NT2/D1 (cell line): Measurements from ENCODE around the gene SDK1.

Source experiments
- DNase-seq: peaks from one replicate; pipeline ENCODE4 v3.0.0-alpha.2; 2011; ENCODE audit warnings: low read depth, low spot score
- H3K27me3 ChIP-seq: 2 replicates; pipeline ENCODE4 v1.6.0; 2011; ENCODE audit warnings: mild to moderate bottlenecking; ENCODE audit not compliant: insufficient read length, insufficient read depth
- H3K36me3 ChIP-seq: 2 replicates; pipeline ENCODE4 v1.6.1; 2011; ENCODE audit warnings: mild to moderate bottlenecking, low read length, mixed read lengths; ENCODE audit not compliant: insufficient read depth, insufficient read length
- H3K4me1 ChIP-seq: 2 replicates; pipeline ENCODE4 v1.5.1; 2011; ENCODE audit not compliant: insufficient read depth, insufficient read length
- H3K4me3 ChIP-seq: 2 replicates; pipeline ENCODE4 v1.5.1; 2011; ENCODE audit warnings: low read depth; ENCODE audit not compliant: insufficient read length
- H3K9ac ChIP-seq: 2 replicates; pipeline ENCODE4 v1.6.0; 2011; ENCODE audit warnings: low read depth; ENCODE audit not compliant: insufficient read length
- H3K9me3 ChIP-seq: 2 replicates; pipeline ENCODE4 v1.5.1; 2011; ENCODE audit warnings: mild to moderate bottlenecking, low read length; ENCODE audit not compliant: insufficient read depth
- SUZ12 ChIP-seq: IDR thresholded peaks from 2 replicates; pipeline ENCODE4 v1.6.1; 2011; ENCODE audit not compliant: insufficient read length, insufficient read depth; ENCODE audit errors: extremely low read depth
- YY1 ChIP-seq: IDR thresholded peaks from 2 replicates; pipeline ENCODE4 v1.6.1; 2011; ENCODE audit not compliant: insufficient read length, insufficient read depth
- ZNF274 ChIP-seq: IDR thresholded peaks from 2 replicates; pipeline ENCODE4 v1.6.1; 2011; ENCODE audit warnings: mild to moderate bottlenecking, low read depth, low read length

Gene SDK1

GRCh38 chr7:3760651-3761050 is 459.6 kb downstream of the SDK1 start:
- Histone ChIP-seq H3K4me1 (no peaks in the 10 kb centered on the region), H3K9ac (no peak overlapping the region), H3K27me3 (no peaks in the 10 kb centered on the region), H3K4me3 (no peak overlapping the region), H3K36me3 (no peaks in the 10 kb centered on the region), H3K9me3 (peaks cover 5% of the 10 kb centered on the region; the same call in 1 of the 2 replicates)
- no peak for DNase-seq
- TF ChIP-seq SUZ12 (no peak), YY1 (no peak), ZNF274 (no peak)

DNA sequence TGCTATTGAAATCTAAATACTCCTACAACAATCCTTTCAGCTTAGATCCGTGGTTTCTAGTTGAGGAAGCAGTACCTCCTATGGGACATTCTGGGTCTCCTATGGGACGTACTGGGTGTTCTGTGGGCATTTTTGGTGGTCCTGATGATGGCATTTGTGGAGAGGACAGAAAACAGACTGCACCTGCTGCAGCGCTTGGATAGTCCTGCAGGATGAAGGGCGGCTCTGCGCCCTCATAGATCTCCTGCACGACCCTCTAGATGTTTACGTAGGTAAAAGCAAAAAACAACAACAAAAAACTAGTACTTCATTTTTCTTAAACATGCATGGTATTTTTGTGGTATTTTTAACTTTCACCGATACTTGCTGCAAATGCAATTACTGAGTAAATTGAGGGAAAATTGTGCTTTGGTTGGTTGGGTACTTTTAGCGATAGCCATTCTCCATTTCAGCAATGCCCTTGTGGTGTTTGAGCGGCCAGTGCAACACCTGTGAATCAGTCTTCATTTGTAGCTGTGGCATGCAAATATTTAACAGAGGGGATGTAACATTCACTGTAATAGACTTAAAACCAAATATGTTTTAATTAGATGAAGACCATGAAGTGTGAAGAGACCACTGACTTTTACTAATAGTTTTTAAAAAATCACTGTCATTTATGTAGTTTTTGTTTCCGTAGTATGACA is 461.2 kb downstream of the SDK1 start:
- Histone ChIP-seq H3K27me3 (no peaks in the 10 kb centered on the region), H3K9ac (no peak overlapping the region), H3K4me1 (no peaks in the 10 kb centered on the region), H3K36me3 (no peaks in the 10 kb centered on the region), H3K4me3 (no peak overlapping the region), H3K9me3 (peaks cover 5% of the 10 kb centered on the region; the same call in 1 of the 2 replicates)
- TF ChIP-seq YY1 = no peak
- TF ChIP-seq ZNF274 = no peak
- no peak for TF ChIP-seq SUZ12
- DNase-seq = no peak

DNA sequence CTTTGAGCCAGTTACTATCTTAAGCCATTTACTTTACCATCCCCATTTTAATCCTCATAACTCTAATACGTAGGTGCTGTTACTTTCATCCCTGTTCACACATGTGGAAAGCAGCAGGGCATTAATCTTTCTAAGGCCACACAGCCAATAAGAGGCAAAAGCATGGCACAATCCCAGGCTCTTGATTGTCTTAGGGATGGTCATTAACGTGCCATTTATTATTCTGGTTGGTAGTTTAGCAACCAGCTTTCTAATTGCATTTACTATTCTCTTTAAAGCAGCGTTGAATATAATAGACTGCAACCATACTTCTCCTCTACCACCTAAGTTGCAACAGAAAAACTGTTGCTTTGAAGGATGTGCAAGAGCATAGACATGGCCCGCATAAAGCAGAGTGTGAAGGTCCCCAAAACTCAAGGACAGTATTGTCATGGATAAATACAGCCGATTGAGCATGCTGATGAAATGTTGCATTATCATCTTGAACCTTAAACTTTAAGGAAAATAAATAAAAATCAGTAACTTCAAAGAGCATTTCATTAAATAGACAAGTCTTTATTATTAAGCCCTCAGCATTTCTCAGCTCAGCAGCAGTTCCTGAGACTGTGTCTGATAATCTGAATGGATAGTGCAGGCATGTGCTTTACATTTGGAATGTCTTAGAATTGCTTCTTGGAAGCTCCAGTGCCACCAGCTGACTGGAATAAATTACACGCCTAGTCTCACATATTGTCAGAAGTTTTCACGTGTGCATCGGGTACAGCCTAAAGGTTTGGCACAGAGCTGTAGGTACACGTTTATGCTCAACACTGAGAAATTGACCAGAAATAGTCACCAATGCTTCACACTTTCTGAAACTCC is 467.1 kb downstream of the SDK1 start:
- Histone ChIP-seq H3K27me3 (no peaks in the 10 kb centered on the region), H3K4me1 (no peaks in the 10 kb centered on the region), H3K9me3 (no peaks in the 10 kb centered on the region), H3K4me3 (no peak overlapping the region), H3K9ac (no peak overlapping the region), H3K36me3 (no peaks in the 10 kb centered on the region)
- TF ChIP-seq YY1 (no peak), SUZ12 (no peak), ZNF274 (no peak)
- no peak for DNase-seq

GRCh38 chr7:3771906-3772305 is 470.9 kb downstream of the SDK1 start:
- no peak for DNase-seq
- TF ChIP-seq ZNF274 (no peak), YY1 (no peak), SUZ12 (no peak)
- Histone ChIP-seq H3K4me3 (no peak overlapping the region), H3K9ac (no peak overlapping the region), H3K27me3 (no peaks in the 10 kb centered on the region), H3K36me3 (no peaks in the 10 kb centered on the region), H3K4me1 (no peaks in the 10 kb centered on the region), H3K9me3 (no peaks in the 10 kb centered on the region)

DNA sequence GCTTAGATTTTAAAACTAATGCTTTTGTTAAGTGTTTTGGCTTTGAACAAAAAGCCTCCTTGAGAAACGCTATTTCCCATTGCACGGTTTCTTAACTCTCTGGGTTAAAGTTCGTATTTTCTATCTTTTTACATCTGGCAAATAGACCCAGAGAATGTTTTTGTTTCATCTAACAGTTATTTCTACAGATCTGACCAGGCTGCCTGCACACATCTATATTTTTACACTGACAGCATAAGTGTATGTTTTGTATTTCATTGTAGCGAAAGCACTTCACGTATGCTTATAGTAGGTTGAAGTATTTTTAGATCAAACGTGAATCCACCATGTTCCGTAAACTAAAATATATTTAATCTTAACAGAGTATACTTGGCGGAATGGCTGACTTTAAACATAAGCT is 477.3 kb downstream of the SDK1 start:
- Histone ChIP-seq H3K9ac (no peak overlapping the region), H3K4me1 (no peaks in the 10 kb centered on the region), H3K4me3 (no peak overlapping the region), H3K27me3 (no peaks in the 10 kb centered on the region), H3K36me3 (no peaks in the 10 kb centered on the region), H3K9me3 (peaks cover 16% of the 10 kb centered on the region)
- no peak for DNase-seq
- TF ChIP-seq YY1 (no peak), SUZ12 (no peak), ZNF274 (no peak)

DNA sequence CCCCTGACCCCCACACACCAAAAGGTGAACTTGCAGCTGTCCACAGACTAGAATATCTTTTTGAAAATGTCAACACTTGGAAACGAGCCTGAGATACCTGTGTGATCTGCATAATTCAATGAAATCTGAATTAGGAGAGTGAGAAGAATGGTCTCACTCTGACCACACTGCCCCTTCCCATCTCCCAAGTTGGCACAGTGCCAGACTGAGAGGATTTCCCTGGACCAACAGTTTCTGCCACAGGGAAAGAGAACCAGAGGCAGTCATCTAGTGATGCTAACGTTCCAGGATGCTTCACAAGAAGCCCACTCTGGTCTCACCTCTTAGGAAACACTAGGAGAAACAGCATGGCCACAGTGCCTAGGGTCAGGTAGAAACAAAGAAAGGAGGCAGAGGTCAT is 479.0 kb downstream of the SDK1 start:
- DNase-seq = no peak
- H3K36me3 ChIP-seq = no peaks in the 10 kb centered on the region
- no peak overlapping the region for H3K4me3 ChIP-seq
- peaks cover 16% of the 10 kb centered on the region for H3K9me3 ChIP-seq
- no peak for TF ChIP-seq YY1
- no peak for TF ChIP-seq ZNF274
- TF ChIP-seq SUZ12 = no peak
- H3K27me3 ChIP-seq = no peaks in the 10 kb centered on the region
- no peaks in the 10 kb centered on the region for H3K4me1 ChIP-seq
- no peak overlapping the region for H3K9ac ChIP-seq

GRCh38 chr7:3780525-3780924 is 479.5 kb downstream of the SDK1 start:
- no peak overlapping the region for H3K4me3 ChIP-seq
- no peaks in the 10 kb centered on the region for H3K36me3 ChIP-seq
- H3K9ac ChIP-seq = no peak overlapping the region
- DNase-seq = no peak
- no peaks in the 10 kb centered on the region for H3K27me3 ChIP-seq
- peaks cover 16% of the 10 kb centered on the region for H3K9me3 ChIP-seq
- TF ChIP-seq YY1 = no peak
- no peak for TF ChIP-seq ZNF274
- TF ChIP-seq SUZ12 = no peak
- H3K4me1 ChIP-seq = no peaks in the 10 kb centered on the region

- no peak for DNase-seq
- H3K27me3 ChIP-seq = no peaks in the 10 kb centered on the region
- no peaks in the 10 kb centered on the region for H3K4me1 ChIP-seq
- H3K9me3 ChIP-seq = peaks cover 16% of the 10 kb centered on the region
- H3K9ac ChIP-seq = no peak overlapping the region
- no peaks in the 10 kb centered on the region for H3K36me3 ChIP-seq
- TF ChIP-seq ZNF274 (no peak), YY1 (no peak), SUZ12 (no peak)
- H3K4me3 ChIP-seq = no peak overlapping the region
Observed at GRCh38 chr7:3781607-3782006, 480.6 kb downstream of the SDK1 start.
